Measurements from ENCODE around the gene SPTLC1. TPM values are rescaled to one million over a fixed set of nuclear protein-coding genes. Genes with fewer than 3 reads are reported as not detected.

The SPTLC1 gene, protein sequence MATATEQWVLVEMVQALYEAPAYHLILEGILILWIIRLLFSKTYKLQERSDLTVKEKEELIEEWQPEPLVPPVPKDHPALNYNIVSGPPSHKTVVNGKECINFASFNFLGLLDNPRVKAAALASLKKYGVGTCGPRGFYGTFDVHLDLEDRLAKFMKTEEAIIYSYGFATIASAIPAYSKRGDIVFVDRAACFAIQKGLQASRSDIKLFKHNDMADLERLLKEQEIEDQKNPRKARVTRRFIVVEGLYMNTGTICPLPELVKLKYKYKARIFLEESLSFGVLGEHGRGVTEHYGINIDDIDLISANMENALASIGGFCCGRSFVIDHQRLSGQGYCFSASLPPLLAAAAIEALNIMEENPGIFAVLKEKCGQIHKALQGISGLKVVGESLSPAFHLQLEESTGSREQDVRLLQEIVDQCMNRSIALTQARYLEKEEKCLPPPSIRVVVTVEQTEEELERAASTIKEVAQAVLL
- total RNA-seq = 110 and 132 TPM in 2 replicates

DNA sequence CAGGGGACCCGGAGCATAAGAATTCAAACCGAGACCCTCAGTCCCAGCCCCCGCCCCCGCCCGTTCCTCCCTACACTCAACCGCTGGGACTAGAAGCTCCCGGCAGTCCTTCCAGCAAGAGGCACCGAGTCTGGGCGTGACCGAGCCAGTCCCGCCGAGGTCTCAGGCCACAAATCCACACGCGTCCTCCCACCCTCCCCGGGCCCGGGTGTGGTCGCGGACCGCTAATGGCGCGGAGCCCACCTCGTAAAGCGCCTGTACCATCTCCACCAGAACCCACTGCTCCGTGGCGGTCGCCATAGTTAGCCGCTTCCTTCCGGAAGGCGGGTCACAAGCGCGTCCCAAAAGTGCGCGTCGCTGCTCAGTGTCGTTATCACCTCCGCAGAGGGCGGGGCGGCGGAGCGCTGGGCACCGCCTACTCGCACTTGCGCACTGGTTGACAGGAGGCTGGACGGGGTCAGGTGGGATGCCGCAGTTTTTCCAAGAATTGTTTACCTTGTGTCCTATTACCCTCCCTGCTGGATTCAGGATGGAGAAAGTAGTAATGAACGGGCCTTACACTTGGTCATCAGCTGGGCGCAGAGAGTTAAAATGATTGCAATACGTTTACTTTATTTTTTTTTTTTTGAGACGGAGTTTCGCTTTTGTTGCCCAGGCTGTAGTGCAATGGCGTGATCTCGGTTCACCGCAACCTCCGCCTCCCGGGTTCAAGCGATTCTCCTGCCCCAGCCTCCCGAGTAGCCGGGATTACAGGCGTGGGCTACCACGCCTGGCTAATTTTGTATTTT is at the start of gene SPTLC1:
SPTLC1 (minus strand) TSS at position 343 of the 788 bp plus-strand sequence; CDS start at position 300, 43 bp downstream.
- TF ChIP-seq, protein P1, sequence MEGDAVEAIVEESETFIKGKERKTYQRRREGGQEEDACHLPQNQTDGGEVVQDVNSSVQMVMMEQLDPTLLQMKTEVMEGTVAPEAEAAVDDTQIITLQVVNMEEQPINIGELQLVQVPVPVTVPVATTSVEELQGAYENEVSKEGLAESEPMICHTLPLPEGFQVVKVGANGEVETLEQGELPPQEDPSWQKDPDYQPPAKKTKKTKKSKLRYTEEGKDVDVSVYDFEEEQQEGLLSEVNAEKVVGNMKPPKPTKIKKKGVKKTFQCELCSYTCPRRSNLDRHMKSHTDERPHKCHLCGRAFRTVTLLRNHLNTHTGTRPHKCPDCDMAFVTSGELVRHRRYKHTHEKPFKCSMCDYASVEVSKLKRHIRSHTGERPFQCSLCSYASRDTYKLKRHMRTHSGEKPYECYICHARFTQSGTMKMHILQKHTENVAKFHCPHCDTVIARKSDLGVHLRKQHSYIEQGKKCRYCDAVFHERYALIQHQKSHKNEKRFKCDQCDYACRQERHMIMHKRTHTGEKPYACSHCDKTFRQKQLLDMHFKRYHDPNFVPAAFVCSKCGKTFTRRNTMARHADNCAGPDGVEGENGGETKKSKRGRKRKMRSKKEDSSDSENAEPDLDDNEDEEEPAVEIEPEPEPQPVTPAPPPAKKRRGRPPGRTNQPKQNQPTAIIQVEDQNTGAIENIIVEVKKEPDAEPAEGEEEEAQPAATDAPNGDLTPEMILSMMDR (IDR thresholded peaks at IDR 0.05; ENCODE audit: insufficient read depth, low read depth, low read length) = no peak
- peak within 1 kb of the TSS; percentile 98 for H3K4me3 ChIP-seq (ENCODE audit: low read depth, low read length)
- peak; percentile 95 for DNase-seq (ENCODE audit: low read depth)

DNA sequence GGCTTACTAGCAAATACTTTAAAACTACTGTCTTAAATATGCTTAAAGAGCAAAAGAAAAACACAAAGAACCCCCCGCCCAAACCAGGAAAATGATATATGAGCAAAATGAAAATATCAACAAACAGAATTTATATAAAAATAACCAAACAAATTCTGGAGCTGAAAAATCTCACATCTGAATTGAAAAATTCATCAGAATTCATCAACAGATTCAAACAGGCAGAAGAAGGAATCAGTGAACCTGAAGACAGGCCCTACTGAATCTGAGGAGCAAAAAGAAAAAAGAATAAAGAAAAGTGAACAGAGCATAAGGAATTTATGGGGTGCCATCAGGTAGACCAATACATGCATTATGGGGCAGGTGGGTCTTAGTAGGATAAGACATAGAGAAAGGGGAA is 49.8 kb upstream of the SPTLC1 start:
- no peak overlapping the region for H3K4me3 ChIP-seq (ENCODE audit: low read depth, low read length)
- TF ChIP-seq, protein P1 (IDR thresholded peaks at IDR 0.05; ENCODE audit: insufficient read depth, low read depth, low read length) = no peak
- DNase-seq (ENCODE audit: low read depth) = no peak

DNA sequence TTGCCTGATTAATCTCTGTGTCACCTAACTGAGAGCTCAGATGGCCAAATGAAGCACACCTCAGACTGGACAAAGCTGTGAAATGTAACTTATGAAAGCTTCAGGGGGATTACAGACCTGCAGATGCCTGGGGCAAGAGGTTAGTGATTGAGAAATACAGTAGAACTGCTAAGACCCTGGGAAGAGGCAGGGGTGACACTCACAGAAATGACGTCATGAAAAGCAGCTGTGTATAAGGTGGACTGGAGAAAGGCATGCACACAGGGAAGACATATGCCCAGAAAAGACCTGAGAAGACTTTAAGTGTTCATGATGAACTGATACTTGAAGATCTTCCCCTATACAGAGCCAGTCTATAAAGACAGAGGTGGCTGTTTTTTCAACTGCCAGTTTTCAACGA is 49.3 kb upstream of the SPTLC1 start:
- DNase-seq (ENCODE audit: low read depth) = peak; percentile 77
- TF ChIP-seq, protein P1 (IDR thresholded peaks at IDR 0.05; ENCODE audit: insufficient read depth, low read depth, low read length) = no peak
- H3K4me3 ChIP-seq (ENCODE audit: low read depth, low read length) = no peak overlapping the region

DNA sequence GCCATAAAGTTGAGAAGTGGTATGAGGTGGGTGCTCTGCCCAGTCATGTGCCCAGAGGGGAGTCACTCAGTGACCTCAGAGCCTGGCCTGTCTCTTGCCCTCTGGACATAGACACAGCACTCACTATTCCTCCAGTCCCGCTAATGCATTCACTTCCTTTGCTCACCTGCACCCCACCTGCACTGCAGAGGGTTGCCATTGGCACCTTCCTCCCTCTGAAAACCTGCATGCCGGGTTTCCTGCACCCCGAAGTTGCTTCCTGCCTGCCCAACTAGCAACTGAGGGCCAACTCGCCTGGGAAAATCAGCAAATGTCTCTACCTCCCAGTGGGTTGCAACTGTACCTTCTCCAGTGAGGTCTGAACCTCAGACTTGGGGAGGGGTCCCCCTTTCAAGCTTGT is 48.1 kb upstream of the SPTLC1 start:
- DNase-seq (ENCODE audit: low read depth) = no peak
- no peak overlapping the region for H3K4me3 ChIP-seq (ENCODE audit: low read depth, low read length)
- TF ChIP-seq, protein P1 (IDR thresholded peaks at IDR 0.05; ENCODE audit: insufficient read depth, low read depth, low read length) = no peak

DNA sequence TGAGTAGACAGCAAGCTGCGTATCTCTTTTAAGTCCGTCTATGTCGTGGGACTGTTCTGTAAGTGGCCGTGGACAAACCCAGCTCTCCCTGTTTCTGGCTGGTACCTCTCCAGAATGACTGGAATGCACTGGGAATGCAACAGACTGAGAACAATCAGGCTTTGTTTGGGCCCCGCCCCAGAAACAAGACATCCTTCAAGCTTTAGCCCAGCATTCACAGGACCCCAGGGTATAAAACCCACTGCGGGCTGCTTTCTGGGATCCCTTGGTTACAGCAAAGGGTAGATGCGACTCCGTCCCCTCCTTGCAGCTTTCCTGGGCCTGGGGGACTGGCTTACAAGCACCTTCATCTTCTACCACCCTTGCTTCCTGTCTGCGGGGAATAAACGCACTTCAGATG is 45.6 kb upstream of the SPTLC1 start:
- H3K4me3 ChIP-seq (ENCODE audit: low read depth, low read length) = no peak overlapping the region
- no peak for DNase-seq (ENCODE audit: low read depth)
- TF ChIP-seq, protein P1 (IDR thresholded peaks at IDR 0.05; ENCODE audit: insufficient read depth, low read depth, low read length) = no peak

DNA sequence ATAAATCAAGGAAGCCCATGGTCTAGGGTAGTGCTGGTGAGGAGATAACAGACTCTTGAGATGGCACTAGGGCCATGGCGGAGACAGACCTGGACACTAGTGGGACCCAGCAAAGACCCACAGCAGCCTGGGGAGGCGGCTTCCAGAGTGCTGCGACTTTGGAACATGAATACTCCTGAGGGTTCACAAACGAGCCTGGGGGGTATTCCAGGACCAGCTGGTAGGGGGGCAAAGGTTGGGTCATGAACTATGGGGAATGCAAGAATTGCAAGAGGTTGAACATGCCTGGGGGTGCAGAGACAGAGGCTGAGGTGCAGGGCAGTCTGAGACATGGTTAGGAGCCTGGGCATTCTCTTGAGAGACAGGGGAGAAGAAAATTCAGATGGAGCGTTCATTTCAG is 43.8 kb upstream of the SPTLC1 start:
- DNase-seq (ENCODE audit: low read depth) = no peak
- TF ChIP-seq, protein P1 (IDR thresholded peaks at IDR 0.05; ENCODE audit: insufficient read depth, low read depth, low read length) = no peak

More for the DNA sequence above, 43.8 kb upstream of the SPTLC1 start:
- no peak overlapping the region for H3K4me3 ChIP-seq (ENCODE audit: low read depth, low read length)

Data from fibroblast of villous mesenchyme (primary cell).